ENCODE results near the gene RBFOX1. TPM values are rescaled to one million over a fixed set of nuclear protein-coding genes. Genes with fewer than 3 reads are reported as not detected.

Gene RBFOX1
- polyA plus RNA-seq, 1 donor: 1.3 TPM

GRCh38 chr16:7541026-7541425 lies 208.4 kb downstream of the RBFOX1 start:
- Histone ChIP-seq H3K4me3 (ENCODE audit: low read length) (no peak overlapping the region), H3K36me3 (ENCODE audit: control insufficient read depth, insufficient read depth, low read length) (no peaks in the 10 kb centered on the region)
- no CpG with 5 or more reads among the region's 3 CpGs for WGBS (ENCODE audit: insufficient coverage, low lambda C conversion rate)

DNA sequence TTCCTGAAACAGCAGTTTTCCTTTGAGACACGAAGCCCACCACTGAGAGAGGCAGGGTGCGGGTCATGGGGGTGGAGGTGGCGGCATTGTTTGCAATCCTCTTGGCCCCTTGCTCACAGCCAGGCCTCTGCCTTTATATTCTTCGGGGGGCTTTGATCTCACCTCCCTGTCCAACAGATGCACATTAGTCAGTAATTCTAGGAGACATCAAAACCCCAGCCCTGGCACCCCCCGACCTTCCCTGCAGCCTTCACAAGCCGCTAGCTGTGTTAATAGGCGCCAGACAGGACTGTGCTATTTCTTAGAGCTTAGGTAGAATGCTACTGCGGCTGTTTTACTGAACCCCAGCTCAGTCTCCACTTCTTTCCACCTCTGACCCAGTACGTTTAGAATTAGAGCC lies 212.6 kb downstream of the RBFOX1 start:
- DNase-seq: no peak
- H3K4me3 ChIP-seq (ENCODE audit: low read length): no peak overlapping the region
- H3K9me3 ChIP-seq (ENCODE audit: control insufficient read depth, low read depth, low read length): no peaks in the 10 kb centered on the region
- no peaks in the 10 kb centered on the region for H3K4me1 ChIP-seq (ENCODE audit: control insufficient read depth, insufficient read depth, low read length)
- no peaks in the 10 kb centered on the region for H3K27me3 ChIP-seq (ENCODE audit: control insufficient read depth, insufficient read depth, low read length)
- H3K36me3 ChIP-seq (ENCODE audit: control insufficient read depth, insufficient read depth, low read length): no peaks in the 10 kb centered on the region
- H3K27ac ChIP-seq (ENCODE audit: low read length): no peak overlapping the region
- no CpG with 5 or more reads among the region's 9 CpGs for WGBS (ENCODE audit: insufficient coverage, low lambda C conversion rate)

More at GRCh38 chr16:7541026-7541425, 208.4 kb downstream of the RBFOX1 start:
- H3K4me1 ChIP-seq (ENCODE audit: control insufficient read depth, insufficient read depth, low read length): no peaks in the 10 kb centered on the region
- no peaks in the 10 kb centered on the region for H3K9me3 ChIP-seq (ENCODE audit: control insufficient read depth, low read depth, low read length)
- no peak for DNase-seq
- no peak overlapping the region for H3K27ac ChIP-seq (ENCODE audit: low read length)
- no peaks in the 10 kb centered on the region for H3K27me3 ChIP-seq (ENCODE audit: control insufficient read depth, insufficient read depth, low read length)

DNA sequence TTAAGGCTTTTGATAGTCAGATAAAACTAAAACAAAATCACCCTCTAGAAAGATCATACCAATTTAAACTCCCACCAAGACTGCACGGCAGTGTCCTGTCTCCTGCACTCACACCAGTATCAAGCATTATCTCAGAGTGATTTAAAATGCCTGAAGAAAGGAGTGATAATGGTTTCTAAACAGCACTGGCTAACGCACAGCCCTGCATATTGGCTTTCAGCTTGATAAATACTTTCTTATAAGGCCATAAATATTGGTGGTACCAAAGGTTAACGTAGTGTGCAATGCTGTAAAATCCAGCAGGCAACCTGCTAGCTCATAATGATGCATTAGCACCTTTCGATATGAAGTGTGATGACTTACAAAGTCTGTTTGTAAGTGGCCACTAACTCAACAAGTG lies 214.3 kb downstream of the RBFOX1 start:
- Histone ChIP-seq H3K27me3 (ENCODE audit: control insufficient read depth, insufficient read depth, low read length) (no peaks in the 10 kb centered on the region), H3K36me3 (ENCODE audit: control insufficient read depth, insufficient read depth, low read length) (no peaks in the 10 kb centered on the region), H3K9me3 (ENCODE audit: control insufficient read depth, low read depth, low read length) (no peaks in the 10 kb centered on the region), H3K4me3 (ENCODE audit: low read length) (no peak overlapping the region), H3K27ac (ENCODE audit: low read length) (no peak overlapping the region), H3K4me1 (ENCODE audit: control insufficient read depth, insufficient read depth, low read length) (no peaks in the 10 kb centered on the region)
- WGBS (ENCODE audit: insufficient coverage, low lambda C conversion rate): no CpG with 5 or more reads among the region's 4 CpGs
- DNase-seq: peak in 1 of 2 donors; percentile 9

GRCh38 chr16:7547736-7548135 lies 215.1 kb downstream of the RBFOX1 start:
- WGBS (ENCODE audit: insufficient coverage, low lambda C conversion rate): 100% methylated on average over 1 of the region's 4 CpGs
- Histone ChIP-seq H3K9me3 (ENCODE audit: control insufficient read depth, low read depth, low read length) (no peaks in the 10 kb centered on the region), H3K4me1 (ENCODE audit: control insufficient read depth, insufficient read depth, low read length) (no peaks in the 10 kb centered on the region), H3K36me3 (ENCODE audit: control insufficient read depth, insufficient read depth, low read length) (no peaks in the 10 kb centered on the region), H3K27ac (ENCODE audit: low read length) (no peak overlapping the region), H3K27me3 (ENCODE audit: control insufficient read depth, insufficient read depth, low read length) (no peaks in the 10 kb centered on the region), H3K4me3 (ENCODE audit: low read length) (no peak overlapping the region)
- DNase-seq: no peak

DNA sequence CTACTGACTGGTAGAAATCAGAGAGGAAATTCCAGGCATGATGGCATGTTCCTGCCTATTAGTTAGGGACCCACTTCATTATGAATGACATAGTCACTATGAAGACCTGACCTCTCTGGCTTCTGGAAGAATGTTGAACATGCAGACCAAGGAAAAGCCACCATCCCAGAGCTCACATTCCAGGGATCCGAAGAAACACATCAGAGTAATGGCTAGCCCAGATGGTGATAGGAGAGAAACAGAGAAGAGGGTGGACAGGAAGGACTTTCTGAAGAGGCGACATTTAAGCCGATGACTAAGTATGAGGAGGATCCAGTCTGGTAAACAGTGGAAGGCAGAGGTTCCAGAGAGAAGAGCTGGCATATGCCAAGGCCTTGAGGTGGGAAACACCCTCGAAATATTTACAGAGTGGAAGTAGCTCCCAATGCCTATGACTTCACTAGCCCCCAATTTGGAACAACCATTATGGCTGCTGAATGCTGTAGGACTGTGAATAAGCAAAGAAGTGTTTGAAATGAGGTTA lies 216.2 kb downstream of the RBFOX1 start:
- H3K9me3 ChIP-seq (ENCODE audit: control insufficient read depth, low read depth, low read length): no peaks in the 10 kb centered on the region
- no CpG with 5 or more reads among the region's 4 CpGs for WGBS (ENCODE audit: insufficient coverage, low lambda C conversion rate)
- no peaks in the 10 kb centered on the region for H3K36me3 ChIP-seq (ENCODE audit: control insufficient read depth, insufficient read depth, low read length)
- no peaks in the 10 kb centered on the region for H3K4me1 ChIP-seq (ENCODE audit: control insufficient read depth, insufficient read depth, low read length)
- no peak for DNase-seq
- no peak overlapping the region for H3K27ac ChIP-seq (ENCODE audit: low read length)
- no peaks in the 10 kb centered on the region for H3K27me3 ChIP-seq (ENCODE audit: control insufficient read depth, insufficient read depth, low read length)
- no peak overlapping the region for H3K4me3 ChIP-seq (ENCODE audit: low read length)

DNA sequence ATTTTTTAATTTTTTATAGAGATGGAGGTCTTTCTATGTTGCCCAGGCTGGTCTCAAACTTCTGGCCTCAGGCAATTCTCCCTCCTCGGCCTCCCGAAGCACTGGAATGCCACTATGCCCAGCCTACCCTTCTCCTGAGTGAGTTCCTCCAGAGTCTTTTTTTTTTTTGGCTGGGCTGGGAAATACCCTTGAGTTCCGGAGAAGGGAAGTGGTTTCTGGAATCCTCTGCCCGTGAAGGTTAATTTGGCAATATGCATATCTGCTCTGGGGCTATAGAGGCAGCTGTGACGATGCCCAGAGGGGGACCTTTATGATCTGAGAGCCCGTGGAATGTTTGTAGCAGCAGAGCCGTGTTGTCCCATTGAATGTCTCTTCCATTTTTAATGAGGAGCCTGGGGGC lies 217.5 kb downstream of the RBFOX1 start:
- WGBS (ENCODE audit: insufficient coverage, low lambda C conversion rate): 100% methylated on average over 1 of the region's 7 CpGs
- Histone ChIP-seq H3K36me3 (ENCODE audit: control insufficient read depth, insufficient read depth, low read length) (no peaks in the 10 kb centered on the region), H3K27me3 (ENCODE audit: control insufficient read depth, insufficient read depth, low read length) (no peaks in the 10 kb centered on the region), H3K4me1 (ENCODE audit: control insufficient read depth, insufficient read depth, low read length) (no peaks in the 10 kb centered on the region), H3K9me3 (ENCODE audit: control insufficient read depth, low read depth, low read length) (no peaks in the 10 kb centered on the region), H3K27ac (ENCODE audit: low read length) (no peak overlapping the region), H3K4me3 (ENCODE audit: low read length) (no peak overlapping the region)
- DNase-seq: no peak

DNA sequence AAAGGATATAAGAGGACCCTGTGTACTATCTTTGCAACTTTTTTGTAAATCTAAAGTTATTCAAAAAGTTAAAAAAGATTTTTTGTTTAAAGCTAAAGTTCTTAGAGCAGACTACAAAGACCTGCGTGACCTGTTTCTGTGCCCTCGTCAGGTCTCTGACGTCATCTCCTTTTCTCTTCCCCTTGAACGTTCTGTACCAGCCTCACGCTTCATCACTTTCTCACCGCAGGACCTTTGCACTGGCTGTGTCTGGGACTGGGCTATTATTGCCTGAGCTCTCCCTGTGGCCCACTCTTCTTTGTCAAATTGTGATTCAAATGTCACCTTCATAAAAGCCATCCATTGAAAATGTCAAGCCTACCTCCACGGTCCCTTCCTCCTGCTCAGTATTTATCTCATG lies 222.8 kb downstream of the RBFOX1 start:
- H3K9me3 ChIP-seq (ENCODE audit: control insufficient read depth, low read depth, low read length): no peaks in the 10 kb centered on the region
- DNase-seq: no peak
- H3K36me3 ChIP-seq (ENCODE audit: control insufficient read depth, insufficient read depth, low read length): no peaks in the 10 kb centered on the region
- no peak overlapping the region for H3K27ac ChIP-seq (ENCODE audit: low read length)
- no peaks in the 10 kb centered on the region for H3K4me1 ChIP-seq (ENCODE audit: control insufficient read depth, insufficient read depth, low read length)
- 94% methylated on average over 3 of the region's 7 CpGs for WGBS (ENCODE audit: insufficient coverage, low lambda C conversion rate)
- H3K27me3 ChIP-seq (ENCODE audit: control insufficient read depth, insufficient read depth, low read length): no peaks in the 10 kb centered on the region
- no peak overlapping the region for H3K4me3 ChIP-seq (ENCODE audit: low read length)

DNA sequence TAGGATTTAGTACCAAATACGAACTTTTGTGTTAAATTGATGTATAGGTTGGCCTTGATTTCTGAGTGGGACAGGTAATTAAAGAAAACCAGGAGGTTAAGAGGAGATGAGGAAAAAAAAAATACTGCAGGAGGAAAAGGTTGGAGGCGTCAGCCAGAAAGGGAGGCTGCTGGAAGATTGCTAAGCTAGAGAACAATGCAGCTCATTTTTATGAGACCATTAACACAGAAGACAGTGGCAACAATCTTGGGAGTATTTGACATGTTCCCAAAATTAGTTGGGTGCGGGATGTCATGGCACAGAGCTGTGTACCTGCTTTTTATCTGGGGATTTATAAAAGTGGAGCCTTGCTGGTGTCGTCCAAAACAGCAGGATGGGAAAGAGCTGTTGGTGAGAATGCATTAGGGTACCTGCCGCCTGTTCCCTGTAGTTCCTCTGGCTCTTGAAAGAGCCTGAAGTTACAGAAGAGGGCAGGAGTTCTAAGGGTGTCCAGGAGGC lies 229.3 kb downstream of the RBFOX1 start:
- WGBS (ENCODE audit: insufficient coverage, low lambda C conversion rate): 67% methylated on average over 1 of the region's 5 CpGs
- Histone ChIP-seq H3K27me3 (ENCODE audit: control insufficient read depth, insufficient read depth, low read length) (no peaks in the 10 kb centered on the region), H3K4me3 (ENCODE audit: low read length) (no peak overlapping the region)

GRCh38 chr16:7566360-7566759 lies 233.7 kb downstream of the RBFOX1 start:
- no peaks in the 10 kb centered on the region for H3K27me3 ChIP-seq (ENCODE audit: control insufficient read depth, insufficient read depth, low read length)
- no peak for DNase-seq
- no peak overlapping the region for H3K27ac ChIP-seq (ENCODE audit: low read length)
- H3K4me1 ChIP-seq (ENCODE audit: control insufficient read depth, insufficient read depth, low read length): no peaks in the 10 kb centered on the region
- no peaks in the 10 kb centered on the region for H3K9me3 ChIP-seq (ENCODE audit: control insufficient read depth, low read depth, low read length)
- H3K36me3 ChIP-seq (ENCODE audit: control insufficient read depth, insufficient read depth, low read length): no peaks in the 10 kb centered on the region
- no peak overlapping the region for H3K4me3 ChIP-seq (ENCODE audit: low read length)
- WGBS (ENCODE audit: insufficient coverage, low lambda C conversion rate): no CpG with 5 or more reads among the region's 9 CpGs

More for the DNA sequence above, 229.3 kb downstream of the RBFOX1 start:
- DNase-seq: no peak
- Histone ChIP-seq H3K9me3 (ENCODE audit: control insufficient read depth, low read depth, low read length) (no peaks in the 10 kb centered on the region), H3K27ac (ENCODE audit: low read length) (no peak overlapping the region), H3K4me1 (ENCODE audit: control insufficient read depth, insufficient read depth, low read length) (no peaks in the 10 kb centered on the region), H3K36me3 (ENCODE audit: control insufficient read depth, insufficient read depth, low read length) (no peaks in the 10 kb centered on the region)

DNA sequence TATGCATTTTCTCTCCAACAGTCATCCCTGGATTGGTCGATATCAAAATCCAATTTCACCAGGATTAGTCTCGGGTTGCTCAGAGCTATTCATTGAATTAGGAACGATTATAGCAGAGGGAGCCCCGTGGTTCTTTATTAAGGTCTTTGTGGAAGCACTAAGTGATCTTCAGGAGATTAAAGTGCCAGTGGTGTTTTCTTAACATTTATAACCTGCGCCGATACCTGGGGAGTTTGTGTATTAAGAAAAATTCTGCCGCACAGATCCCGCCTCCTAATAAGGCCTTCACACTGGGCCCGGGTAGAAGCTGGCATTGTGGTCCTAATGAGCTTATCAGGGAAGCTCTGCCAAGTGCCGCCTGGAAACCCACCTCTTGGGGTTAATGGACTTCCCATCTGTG lies 238.7 kb downstream of the RBFOX1 start:
- Histone ChIP-seq H3K4me1 (ENCODE audit: control insufficient read depth, insufficient read depth, low read length) (no peaks in the 10 kb centered on the region), H3K9me3 (ENCODE audit: control insufficient read depth, low read depth, low read length) (no peaks in the 10 kb centered on the region), H3K4me3 (ENCODE audit: low read length) (no peak overlapping the region), H3K27ac (ENCODE audit: low read length) (no peak overlapping the region), H3K27me3 (ENCODE audit: control insufficient read depth, insufficient read depth, low read length) (no peaks in the 10 kb centered on the region), H3K36me3 (ENCODE audit: control insufficient read depth, insufficient read depth, low read length) (no peaks in the 10 kb centered on the region)
- 72% methylated on average over 2 of the region's 10 CpGs for WGBS (ENCODE audit: insufficient coverage, low lambda C conversion rate)
- no peak for DNase-seq

DNA sequence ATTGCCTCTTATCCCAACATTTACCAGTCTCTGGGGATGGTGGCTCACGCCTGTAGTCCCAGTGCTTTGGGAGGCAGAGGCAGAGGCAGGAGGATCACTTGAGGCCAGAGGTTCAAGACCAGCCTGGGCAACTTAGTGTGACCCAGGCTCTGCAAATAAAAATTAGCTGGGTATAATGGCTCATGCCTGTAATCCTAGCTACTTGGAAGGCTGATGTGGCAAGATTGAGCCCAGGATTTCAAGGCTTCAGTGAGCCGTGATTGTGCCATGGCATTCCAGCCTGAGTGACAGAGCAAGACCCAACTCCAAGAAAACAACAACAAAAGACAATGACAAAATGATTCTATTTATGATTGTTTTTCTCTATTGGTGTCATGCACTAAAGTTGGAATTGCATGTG lies 244.9 kb downstream of the RBFOX1 start:
- Histone ChIP-seq H3K27me3 (ENCODE audit: control insufficient read depth, insufficient read depth, low read length) (no peaks in the 10 kb centered on the region), H3K27ac (ENCODE audit: low read length) (no peak overlapping the region), H3K4me1 (ENCODE audit: control insufficient read depth, insufficient read depth, low read length) (no peaks in the 10 kb centered on the region), H3K36me3 (ENCODE audit: control insufficient read depth, insufficient read depth, low read length) (no peaks in the 10 kb centered on the region), H3K4me3 (ENCODE audit: low read length) (no peak overlapping the region), H3K9me3 (ENCODE audit: control insufficient read depth, low read depth, low read length) (no peaks in the 10 kb centered on the region)
- no peak for DNase-seq
- WGBS (ENCODE audit: insufficient coverage, low lambda C conversion rate): no CpG with 5 or more reads among the region's 2 CpGs
